GM13977 (cell line): ENCODE measurements around the gene PRM3.

Source experiments
- DNase-seq: peaks from one replicate; pipeline ENCODE4 v3.0.0; 2012; ENCODE audit warnings: low spot score
- in situ Hi-C: fragments of 300-500 bp; cut with MboI; formaldehyde crosslinking; loops from one replicate; pipeline ENCODE4 v1.12.0; 2022; ENCODE audit warnings: low sequenced_read_pairs, low pct_unique_long_range_greater_than_20kb, mixed read lengths, inconsistent platforms; ENCODE audit not compliant: unreplicated experiment
- TF ChIP-seq, protein P1 (sequence below): IDR thresholded peaks from 2 replicates; pipeline ENCODE4 v1.5.1; 2012; ENCODE audit warnings: mild to moderate bottlenecking, control low read depth; ENCODE audit not compliant: insufficient read depth; ENCODE audit errors: extremely low read depth, missing control alignments

PRM3 gene

GRCh38 chr16:11316331-11317015, 43.0 kb upstream of the PRM3 start:
- TF ChIP-seq, protein P1, sequence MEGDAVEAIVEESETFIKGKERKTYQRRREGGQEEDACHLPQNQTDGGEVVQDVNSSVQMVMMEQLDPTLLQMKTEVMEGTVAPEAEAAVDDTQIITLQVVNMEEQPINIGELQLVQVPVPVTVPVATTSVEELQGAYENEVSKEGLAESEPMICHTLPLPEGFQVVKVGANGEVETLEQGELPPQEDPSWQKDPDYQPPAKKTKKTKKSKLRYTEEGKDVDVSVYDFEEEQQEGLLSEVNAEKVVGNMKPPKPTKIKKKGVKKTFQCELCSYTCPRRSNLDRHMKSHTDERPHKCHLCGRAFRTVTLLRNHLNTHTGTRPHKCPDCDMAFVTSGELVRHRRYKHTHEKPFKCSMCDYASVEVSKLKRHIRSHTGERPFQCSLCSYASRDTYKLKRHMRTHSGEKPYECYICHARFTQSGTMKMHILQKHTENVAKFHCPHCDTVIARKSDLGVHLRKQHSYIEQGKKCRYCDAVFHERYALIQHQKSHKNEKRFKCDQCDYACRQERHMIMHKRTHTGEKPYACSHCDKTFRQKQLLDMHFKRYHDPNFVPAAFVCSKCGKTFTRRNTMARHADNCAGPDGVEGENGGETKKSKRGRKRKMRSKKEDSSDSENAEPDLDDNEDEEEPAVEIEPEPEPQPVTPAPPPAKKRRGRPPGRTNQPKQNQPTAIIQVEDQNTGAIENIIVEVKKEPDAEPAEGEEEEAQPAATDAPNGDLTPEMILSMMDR = no peak
- in situ Hi-C loops = no loop called here
- no peak for DNase-seq

DNA sequence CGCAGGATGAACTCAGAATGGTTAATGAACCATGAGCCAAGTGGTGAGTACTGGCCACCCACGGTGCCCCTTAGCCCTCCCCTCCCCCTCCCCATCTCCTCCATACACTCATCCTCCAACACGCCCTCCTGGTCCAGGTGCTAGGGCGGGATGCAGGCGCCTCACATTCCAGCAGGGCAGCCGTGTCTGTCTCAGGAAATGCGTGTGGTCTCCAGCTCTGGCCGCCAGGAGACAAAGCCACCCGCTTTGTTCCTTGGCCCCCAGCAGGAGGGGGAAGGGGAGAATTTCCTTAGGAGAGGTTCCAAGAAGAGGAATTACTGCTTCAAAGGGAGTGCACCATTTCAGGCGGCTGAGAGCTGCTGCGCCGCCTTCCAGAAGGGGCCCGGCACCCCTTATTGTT, 42.1 kb upstream of the PRM3 start:
- in situ Hi-C loops = no loop called here
- DNase-seq = no peak
- TF ChIP-seq, protein P1 = no peak

DNA sequence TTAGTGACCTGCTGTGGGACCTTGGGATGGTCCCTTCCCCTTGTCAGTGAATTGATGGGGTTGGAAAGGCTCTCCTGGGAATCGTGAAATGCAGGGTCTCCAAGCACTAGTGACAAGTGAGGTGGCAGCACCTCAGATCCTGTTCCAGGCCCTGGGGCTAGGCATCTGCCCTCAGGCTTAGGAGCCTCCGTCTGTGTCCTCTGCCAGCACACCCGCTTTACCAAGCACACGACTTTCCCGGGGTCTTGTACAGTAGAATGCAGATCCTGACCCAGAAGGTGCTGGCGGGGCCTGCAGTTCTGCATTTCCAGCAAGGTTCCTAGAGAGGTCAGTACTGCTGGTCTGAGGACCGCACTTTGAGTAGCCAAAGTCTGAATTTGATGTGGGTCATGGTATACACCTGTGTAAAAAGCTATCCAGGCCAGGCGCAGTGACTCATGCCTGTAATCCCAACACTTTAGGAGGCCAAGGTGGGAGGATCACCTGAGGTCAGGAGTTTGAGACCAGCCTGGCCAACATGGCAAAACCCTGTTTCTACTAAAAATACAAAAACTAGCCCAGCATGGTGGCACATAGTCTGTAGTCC, 41.0 kb upstream of the PRM3 start:
- in situ Hi-C loops = no loop called here
- DNase-seq = no peak
- TF ChIP-seq, protein P1 = no peak

DNA sequence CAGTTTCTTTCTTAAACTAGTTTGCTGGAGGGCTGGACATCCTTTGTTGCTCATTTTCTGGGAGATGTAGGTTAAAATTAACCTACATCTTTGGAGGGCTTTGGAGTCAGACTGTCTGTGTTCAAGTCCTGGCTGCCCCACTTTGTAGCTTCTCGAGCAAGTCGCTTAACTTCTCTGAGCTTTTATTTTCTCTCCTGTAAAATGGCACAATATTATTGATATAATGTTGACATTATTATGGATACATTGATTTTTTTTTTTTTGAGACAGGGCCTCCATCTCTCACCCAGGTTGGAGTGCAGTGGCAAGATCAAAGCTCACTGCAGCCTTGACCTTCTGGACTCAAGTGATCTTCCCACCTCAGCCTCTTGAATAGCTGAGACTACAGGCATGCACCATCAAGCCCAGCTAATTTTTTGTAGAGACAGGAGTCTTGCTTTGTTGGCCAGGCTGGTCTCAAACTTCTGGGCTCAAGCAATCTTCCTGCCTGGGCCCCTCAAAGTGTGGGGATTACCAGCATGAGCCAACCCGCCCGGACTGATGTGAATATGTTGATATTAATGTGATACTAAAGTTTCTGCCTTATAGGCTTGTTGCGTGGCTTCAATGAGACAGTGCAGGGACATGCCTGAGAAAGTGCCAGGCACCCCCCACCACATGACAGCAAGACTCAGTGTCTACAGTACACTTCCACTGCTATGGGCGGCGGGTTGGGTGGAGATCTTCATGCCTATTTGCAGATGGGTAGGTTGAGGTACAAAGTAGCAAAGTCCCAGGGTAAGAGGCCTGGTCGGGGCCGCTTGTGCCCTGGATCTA, 40.3 kb upstream of the PRM3 start:
- TF ChIP-seq, protein P1 = no peak
- no peak for DNase-seq
- in situ Hi-C loops = no loop called here

- TF ChIP-seq, protein P1 = no peak
- DNase-seq = no peak
Observed at GRCh38 chr16:11312718-11313492, 39.5 kb upstream of the PRM3 start.

DNA sequence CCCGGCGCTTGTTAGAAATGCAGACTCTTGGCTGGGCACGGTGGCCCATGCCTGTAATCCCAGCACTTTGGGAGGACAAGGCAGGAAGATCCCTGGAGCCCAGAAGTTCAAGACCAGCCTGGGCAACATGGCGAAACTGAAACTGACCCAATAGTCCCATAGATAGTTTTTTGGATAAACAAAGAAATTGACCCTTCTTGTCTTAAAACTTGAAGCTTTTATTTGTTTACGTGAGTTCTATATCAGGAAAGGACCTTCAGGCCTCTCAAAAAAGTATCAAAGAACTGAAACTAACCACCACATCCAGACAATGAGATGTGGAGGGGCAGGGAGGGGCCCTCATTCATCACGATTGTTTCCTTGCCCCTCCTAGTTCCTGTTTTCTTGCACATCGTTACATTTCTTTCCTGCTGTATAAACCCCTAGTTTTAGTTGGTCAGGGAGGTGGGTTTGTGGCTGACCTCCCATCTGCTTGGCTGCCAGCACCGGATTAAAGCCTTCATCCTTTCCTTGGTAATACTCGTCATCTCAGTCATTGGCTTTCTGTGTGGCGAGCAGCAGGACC, 37.6 kb upstream of the PRM3 start:
- DNase-seq = peak; percentile 79
- in situ Hi-C loops = no loop called here

More at GRCh38 chr16:11312718-11313492, 39.5 kb upstream of the PRM3 start:
- in situ Hi-C loops = no loop called here

More for the DNA sequence above, 37.6 kb upstream of the PRM3 start:
- TF ChIP-seq, protein P1 = no peak
